ENCODE data around the gene ZNF441. TPM values are rescaled to one million over a fixed set of nuclear protein-coding genes. Genes with fewer than 3 reads are reported as not detected.

ZNF441 gene
- total RNA-seq, 1 experiment from 2014 or later, result 3.4 TPM

- peaks cover 25% of the 10 kb centered on the region for H3K36me3 Mint-ChIP-seq (ENCODE audit: insufficient read depth, unreplicated experiment)
- CTCF ChIA-PET, result no interaction called here
- peaks cover 17% of the 10 kb centered on the region for H3K9me3 Mint-ChIP-seq (ENCODE audit: unreplicated experiment)
- POLR2A ChIA-PET, result no interaction called here
- no TSS peak for BruUV-seq (replicated peaks)
- TF ChIP-seq, protein P1, sequence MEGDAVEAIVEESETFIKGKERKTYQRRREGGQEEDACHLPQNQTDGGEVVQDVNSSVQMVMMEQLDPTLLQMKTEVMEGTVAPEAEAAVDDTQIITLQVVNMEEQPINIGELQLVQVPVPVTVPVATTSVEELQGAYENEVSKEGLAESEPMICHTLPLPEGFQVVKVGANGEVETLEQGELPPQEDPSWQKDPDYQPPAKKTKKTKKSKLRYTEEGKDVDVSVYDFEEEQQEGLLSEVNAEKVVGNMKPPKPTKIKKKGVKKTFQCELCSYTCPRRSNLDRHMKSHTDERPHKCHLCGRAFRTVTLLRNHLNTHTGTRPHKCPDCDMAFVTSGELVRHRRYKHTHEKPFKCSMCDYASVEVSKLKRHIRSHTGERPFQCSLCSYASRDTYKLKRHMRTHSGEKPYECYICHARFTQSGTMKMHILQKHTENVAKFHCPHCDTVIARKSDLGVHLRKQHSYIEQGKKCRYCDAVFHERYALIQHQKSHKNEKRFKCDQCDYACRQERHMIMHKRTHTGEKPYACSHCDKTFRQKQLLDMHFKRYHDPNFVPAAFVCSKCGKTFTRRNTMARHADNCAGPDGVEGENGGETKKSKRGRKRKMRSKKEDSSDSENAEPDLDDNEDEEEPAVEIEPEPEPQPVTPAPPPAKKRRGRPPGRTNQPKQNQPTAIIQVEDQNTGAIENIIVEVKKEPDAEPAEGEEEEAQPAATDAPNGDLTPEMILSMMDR (IDR thresholded peaks at IDR 0.05; ENCODE audit: unreplicated experiment), result no peak
- H3K27ac Mint-ChIP-seq (ENCODE audit: low read depth, unreplicated experiment), result no peak overlapping the region
- no peak for DNase-seq (ENCODE audit: unreplicated experiment)
- no peaks in the 10 kb centered on the region for H3K4me1 Mint-ChIP-seq (ENCODE audit: insufficient read depth, unreplicated experiment)
- no peaks in the 10 kb centered on the region for H3K27me3 Mint-ChIP-seq (ENCODE audit: insufficient read depth, unreplicated experiment)
- intact Hi-C loops (cut with micrococcal nuclease), result no loop called here
- no peak overlapping the region for H3K4me3 Mint-ChIP-seq (ENCODE audit: unreplicated experiment)
These were observed 65.6 kb downstream of the ZNF441 start for GRCh38 chr19:11832253-11832912.

DNA sequence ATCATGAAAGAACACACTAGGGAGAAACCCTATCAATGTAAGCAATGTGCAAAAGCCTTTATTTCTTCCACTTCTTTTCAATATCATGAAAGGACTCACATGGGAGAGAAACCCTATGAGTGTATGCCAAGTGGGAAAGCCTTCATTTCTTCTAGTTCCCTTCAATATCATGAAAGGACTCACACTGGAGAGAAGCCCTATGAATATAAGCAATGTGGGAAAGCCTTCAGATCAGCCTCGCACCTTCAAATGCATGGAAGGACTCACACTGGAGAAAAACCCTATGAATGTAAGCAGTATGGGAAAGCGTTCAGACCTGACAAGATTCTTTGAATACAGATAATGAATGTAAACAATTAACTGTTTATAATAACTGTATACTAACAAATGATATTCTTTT is 66.7 kb downstream of the ZNF441 start:
- TF ChIP-seq, protein P1 (IDR thresholded peaks at IDR 0.05; ENCODE audit: unreplicated experiment), result no peak
- no TSS peak for BruUV-seq (replicated peaks)
- DNase-seq (ENCODE audit: unreplicated experiment), result no peak
- ChIA-PET POLR2A (interaction anchor here (0.7 kb wide), 1 partner anchor 205 kb away, joined by 3 read pairs; no protein-coding TSS in a partner anchor), CTCF (interaction anchor here (0.7 to 0.9 kb wide), 2 partner anchors 76 to 273 kb away, joined by 4 read pairs; no protein-coding TSS in a partner anchor)
- Mint-ChIP-seq H3K27ac (ENCODE audit: low read depth, unreplicated experiment) (no peak overlapping the region), H3K27me3 (ENCODE audit: insufficient read depth, unreplicated experiment) (no peaks in the 10 kb centered on the region), H3K9me3 (ENCODE audit: unreplicated experiment) (peaks cover 19% of the 10 kb centered on the region), H3K4me3 (ENCODE audit: unreplicated experiment) (no peak overlapping the region), H3K36me3 (ENCODE audit: insufficient read depth, unreplicated experiment) (peaks cover 25% of the 10 kb centered on the region), H3K4me1 (ENCODE audit: insufficient read depth, unreplicated experiment) (no peaks in the 10 kb centered on the region)
- intact Hi-C loops (cut with micrococcal nuclease), result no loop called here

Other genes starting within 250 kb of the ZNF441 start
- 19.2 and 26.8 TPM in 2 replicates for gene ECSIT, start 237.9 kb upstream of the ZNF441 start, total RNA-seq (2022)
- not detected in 2 replicates for gene CNN1, start 228.1 kb upstream of the ZNF441 start, total RNA-seq (2022)
- gene ELOF1, start 207.8 kb upstream of the ZNF441 start, total RNA-seq (2022), result 72.1 and 78.7 TPM in 2 replicates
- not detected in 2 replicates for gene ACP5, start 189.4 kb upstream of the ZNF441 start, total RNA-seq (2022)
- 8.7 and 10.9 TPM in 2 replicates for gene ZNF627, start 169.5 kb upstream of the ZNF441 start, total RNA-seq (2022)
- gene ZNF823, start 28.1 kb upstream of the ZNF441 start, total RNA-seq (2022), result 0.54 and 1.9 TPM in 2 replicates
- gene ZNF491, start 31.5 kb downstream of the ZNF441 start, total RNA-seq (2022), result not detected in 2 replicates
- gene ZNF440, start 47.3 kb downstream of the ZNF441 start, total RNA-seq (2022), result 2.6 and 3.5 TPM in 2 replicates
- gene ZNF439, start 81.7 kb downstream of the ZNF441 start, total RNA-seq (2022), result not detected in 2 replicates
- gene ZNF69, start 120.8 kb downstream of the ZNF441 start, total RNA-seq (2022), result not detected in 2 replicates
- 5.6 and 5.9 TPM in 2 replicates for gene ZNF700, start 158.1 kb downstream of the ZNF441 start, total RNA-seq (2022)
- 0.23 and 0.25 TPM in 2 replicates for gene ZNF763, start 198.0 kb downstream of the ZNF441 start, total RNA-seq (2022)